ENCODE results near the gene FOSL1. TPM values are rescaled to one million over a fixed set of nuclear protein-coding genes. Genes with fewer than 3 reads are reported as not detected.
"Not testable (repeated sequence)": the region's sequence is repeated elsewhere in the genome, so short reads cannot be mapped to it uniquely, and the experiment has no call there.

The FOSL1 gene
- total RNA-seq, 1 donor from 2014 or later, result 2.2 TPM

DNA sequence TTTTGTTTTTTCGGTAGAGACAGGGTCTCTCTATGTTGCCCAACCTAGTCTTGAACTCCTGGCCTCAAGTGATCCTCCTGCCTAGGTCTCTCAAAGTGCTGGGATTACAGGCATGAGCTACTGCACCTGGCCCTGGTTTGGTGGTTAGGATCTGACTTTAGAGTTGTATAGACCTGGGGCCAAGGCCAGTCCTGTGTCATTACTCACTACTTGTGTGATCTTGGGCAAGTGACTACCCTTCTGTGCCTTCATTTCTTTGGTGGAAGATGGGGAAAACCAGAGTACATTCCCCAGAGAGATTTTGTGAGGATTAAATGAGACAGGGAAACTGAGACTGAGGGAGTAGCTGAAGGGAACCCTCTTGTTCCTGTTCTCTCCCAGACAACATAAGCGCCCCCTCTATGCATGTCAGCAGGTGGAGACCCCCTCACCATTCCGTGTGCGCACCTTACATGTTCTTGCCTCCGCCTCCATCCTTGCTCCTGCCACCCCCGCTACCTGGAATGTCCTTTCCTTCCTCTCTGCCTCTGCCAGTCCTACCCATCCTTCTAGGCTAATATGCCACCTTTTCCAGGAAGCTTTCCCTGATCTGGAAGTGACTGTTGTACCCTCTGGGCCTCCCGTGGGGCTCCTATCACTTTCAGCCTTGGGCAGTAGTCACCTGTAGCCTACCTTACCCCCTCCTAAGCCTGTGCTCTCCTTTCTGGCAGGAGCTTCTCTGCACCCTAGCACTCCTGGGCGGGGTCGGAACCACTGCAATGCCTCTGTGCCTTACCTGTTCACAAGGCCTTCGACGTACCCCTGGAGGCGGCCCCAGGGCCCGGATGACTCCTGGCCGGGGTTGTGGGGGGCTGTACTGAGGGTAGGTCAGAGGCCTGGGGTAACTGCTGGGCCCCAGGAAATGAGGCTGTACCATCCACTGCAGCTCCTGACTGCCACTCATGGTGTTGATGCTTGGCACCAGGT lies 3.9 kb downstream of the FOSL1 start:
- Histone ChIP-seq H3K4me3 (no peak overlapping the region), H3K27me3 (ENCODE audit: low read depth) (no peaks in the 10 kb centered on the region), H3K36me3 (no peaks in the 10 kb centered on the region), H3K4me1 (peaks cover 60% of the 10 kb centered on the region), H3K27ac (no peak overlapping the region), H3K9me3 (no peaks in the 10 kb centered on the region)
- DNase-seq, result peak; percentile 26
- TF ChIP-seq, protein P1, sequence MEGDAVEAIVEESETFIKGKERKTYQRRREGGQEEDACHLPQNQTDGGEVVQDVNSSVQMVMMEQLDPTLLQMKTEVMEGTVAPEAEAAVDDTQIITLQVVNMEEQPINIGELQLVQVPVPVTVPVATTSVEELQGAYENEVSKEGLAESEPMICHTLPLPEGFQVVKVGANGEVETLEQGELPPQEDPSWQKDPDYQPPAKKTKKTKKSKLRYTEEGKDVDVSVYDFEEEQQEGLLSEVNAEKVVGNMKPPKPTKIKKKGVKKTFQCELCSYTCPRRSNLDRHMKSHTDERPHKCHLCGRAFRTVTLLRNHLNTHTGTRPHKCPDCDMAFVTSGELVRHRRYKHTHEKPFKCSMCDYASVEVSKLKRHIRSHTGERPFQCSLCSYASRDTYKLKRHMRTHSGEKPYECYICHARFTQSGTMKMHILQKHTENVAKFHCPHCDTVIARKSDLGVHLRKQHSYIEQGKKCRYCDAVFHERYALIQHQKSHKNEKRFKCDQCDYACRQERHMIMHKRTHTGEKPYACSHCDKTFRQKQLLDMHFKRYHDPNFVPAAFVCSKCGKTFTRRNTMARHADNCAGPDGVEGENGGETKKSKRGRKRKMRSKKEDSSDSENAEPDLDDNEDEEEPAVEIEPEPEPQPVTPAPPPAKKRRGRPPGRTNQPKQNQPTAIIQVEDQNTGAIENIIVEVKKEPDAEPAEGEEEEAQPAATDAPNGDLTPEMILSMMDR (IDR thresholded peaks at IDR 0.05), result no peak
- intact Hi-C loops (cut with DNase I), result no loop called here
- ATAC-seq, result no peak

GRCh38 chr11:65895482-65895981 lies 4.7 kb downstream of the FOSL1 start:
- no peaks in the 10 kb centered on the region for H3K27me3 ChIP-seq (ENCODE audit: low read depth)
- H3K4me1 ChIP-seq, result peaks cover 59% of the 10 kb centered on the region
- no peaks in the 10 kb centered on the region for H3K36me3 ChIP-seq
- intact Hi-C loops (cut with DNase I), result no loop called here
- ATAC-seq (no peak), DNase-seq (peak; percentile 4)
- H3K4me3 ChIP-seq, result no peak overlapping the region
- TF ChIP-seq, protein P1 (IDR thresholded peaks at IDR 0.05), result no peak
- no peaks in the 10 kb centered on the region for H3K9me3 ChIP-seq
- H3K27ac ChIP-seq, result no peak overlapping the region

DNA sequence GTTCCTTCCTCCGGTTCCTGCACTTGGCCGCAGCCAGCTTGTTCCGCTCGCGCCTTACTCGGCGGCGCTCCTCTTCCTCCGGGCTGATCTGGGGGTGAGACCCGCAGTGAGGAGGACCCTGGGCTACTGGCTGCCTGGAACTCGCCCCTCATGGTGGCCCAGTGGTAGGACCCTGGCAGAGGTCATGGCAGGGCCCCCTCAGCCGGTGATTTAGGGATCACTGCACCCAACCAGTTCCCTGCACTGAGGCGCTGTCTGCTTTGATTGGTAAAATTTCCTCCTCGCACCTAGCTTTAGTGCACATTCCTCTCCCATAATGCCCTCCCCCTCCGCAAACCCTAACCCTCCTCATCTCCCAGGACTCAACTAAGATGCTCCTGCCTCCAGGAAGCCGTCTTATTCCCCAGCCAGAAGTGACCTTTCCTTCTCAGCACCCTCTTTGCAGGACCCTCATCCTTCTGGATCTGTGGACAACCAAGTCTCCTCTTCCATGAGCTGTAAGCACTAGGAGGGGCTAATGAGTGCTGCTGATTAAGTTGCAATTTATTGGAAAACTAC lies 6.1 kb downstream of the FOSL1 start:
- no peaks in the 10 kb centered on the region for H3K36me3 ChIP-seq
- ATAC-seq (no peak), DNase-seq (peak; percentile 77)
- intact Hi-C loops (cut with DNase I), result no loop called here
- no peaks in the 10 kb centered on the region for H3K9me3 ChIP-seq
- H3K4me1 ChIP-seq, result peaks cover 59% of the 10 kb centered on the region
- peak overlapping the region; percentile 98 for H3K27ac ChIP-seq
- TF ChIP-seq, protein P1 (IDR thresholded peaks at IDR 0.05), result no peak
- H3K4me3 ChIP-seq, result peak overlapping the region; percentile 88
- no peaks in the 10 kb centered on the region for H3K27me3 ChIP-seq (ENCODE audit: low read depth)

- Histone ChIP-seq H3K4me3 (peak overlapping the region; percentile 88), H3K27ac (peak overlapping the region; percentile 98), H3K9me3 (no peaks in the 10 kb centered on the region), H3K36me3 (no peaks in the 10 kb centered on the region), H3K27me3 (ENCODE audit: low read depth) (no peaks in the 10 kb centered on the region), H3K4me1 (peaks cover 57% of the 10 kb centered on the region)
- TF ChIP-seq, protein P1 (IDR thresholded peaks at IDR 0.05), result no peak
- intact Hi-C loops (cut with DNase I), result no loop called here
- DNase-seq (peak; percentile 38), ATAC-seq (no peak)
Measured at GRCh38 chr11:65892661-65893317, 7.4 kb downstream of the FOSL1 start.

DNA sequence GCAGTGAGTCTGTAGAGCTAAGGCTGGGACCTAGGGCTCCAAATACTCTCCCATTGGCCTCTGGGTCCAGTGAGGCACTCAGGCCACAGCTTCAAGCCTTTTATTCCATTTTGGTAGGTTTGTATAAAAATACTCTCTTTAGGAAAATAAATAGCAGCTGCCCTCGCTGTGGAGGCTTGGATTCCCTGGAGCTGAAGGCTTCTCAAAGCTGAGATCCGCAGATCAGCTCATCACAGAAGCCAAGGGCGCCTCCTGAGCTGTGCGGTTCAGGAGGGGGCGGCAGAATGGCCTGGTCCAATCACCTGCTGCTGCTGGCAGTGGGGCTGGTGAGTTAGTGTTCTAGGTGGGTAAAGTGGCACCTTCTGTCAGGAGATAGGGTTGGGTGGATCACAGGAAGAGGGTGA lies 8.0 kb downstream of the FOSL1 start:
- intact Hi-C loops (cut with DNase I); H3K36me3 ChIP-seq; H3K9me3 ChIP-seq; ATAC-seq; H3K27me3 ChIP-seq (ENCODE audit: low read depth): not testable (repeated sequence)
- Histone ChIP-seq H3K4me1 (peaks cover 63% of the 10 kb centered on the region), H3K27ac (peak overlapping the region; percentile 98), H3K4me3 (peak overlapping the region; percentile 88)
- DNase-seq, result peak; percentile 39

All from lower lobe of right lung (tissue), 2 donors.